HG03521 (cell line): Measurements from ENCODE around the gene CCDC127.

ENCODE experiments used
- ATAC-seq: cut with Tn5 transposase; IDR thresholded peaks from one replicate; pipeline ENCODE4 v1.9.1; 2021; ENCODE audit warnings: mild to moderate bottlenecking, moderate library complexity; ENCODE audit not compliant: unreplicated experiment

The CCDC127 gene

DNA sequence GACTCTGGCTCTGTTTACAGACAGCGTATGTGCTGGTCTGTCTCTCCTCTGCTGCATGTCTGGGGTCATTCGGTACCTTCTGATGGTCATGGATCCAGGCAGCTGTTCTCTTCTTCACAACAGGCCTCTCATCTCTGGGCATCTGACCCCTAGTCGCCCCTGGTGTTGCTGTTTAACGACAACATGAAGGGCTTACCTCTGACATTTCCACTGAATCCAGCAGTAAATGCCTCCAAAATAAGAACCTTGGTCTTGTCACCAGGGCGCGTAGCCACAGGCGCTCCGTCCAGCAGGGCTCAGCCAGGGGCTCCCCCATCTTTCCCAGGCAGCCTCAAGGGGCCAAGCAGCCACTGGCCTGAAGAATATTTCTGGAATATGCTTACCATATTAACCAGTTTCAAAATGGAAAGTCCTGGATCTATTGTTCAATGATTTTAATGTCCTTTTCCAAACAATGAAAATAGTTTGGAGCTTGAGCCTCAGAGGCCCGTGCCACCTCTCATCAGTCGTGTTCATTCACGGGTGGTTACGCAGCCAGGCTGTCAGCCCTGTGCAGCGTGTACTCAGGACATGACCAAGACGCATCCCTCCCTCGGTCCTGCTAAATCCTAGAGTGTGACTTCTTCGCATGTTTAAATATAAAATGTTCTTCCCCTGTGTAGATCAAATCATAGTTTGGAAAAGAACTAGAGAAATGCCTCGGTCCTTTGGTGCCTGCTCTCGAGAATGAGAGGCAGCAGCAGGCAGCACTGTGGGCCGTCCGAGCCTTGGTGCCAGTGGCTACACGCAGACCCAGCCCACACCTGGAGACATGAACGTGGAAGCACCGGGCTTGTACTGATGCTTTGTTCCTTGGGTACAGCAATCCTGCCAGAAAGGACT is 56.8 kb downstream of the CCDC127 start:
- no peak for ATAC-seq

DNA sequence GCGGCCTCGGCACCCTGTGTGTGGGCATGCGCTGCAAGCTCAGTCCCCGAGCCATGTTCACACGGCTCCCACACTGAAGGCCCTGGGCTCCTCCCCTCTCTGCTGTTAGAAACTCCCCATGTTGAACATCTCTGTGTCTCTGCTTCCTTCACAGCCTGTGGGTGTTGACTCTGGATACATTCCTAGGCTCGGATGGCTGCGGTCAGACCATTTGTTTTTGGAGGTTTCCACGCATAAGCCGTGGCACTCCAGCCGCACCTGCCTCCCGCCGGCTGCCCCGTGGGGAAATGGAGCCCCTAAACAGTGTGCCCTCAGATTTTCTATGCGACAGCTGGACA is 57.8 kb downstream of the CCDC127 start:
- ATAC-seq = no peak

DNA sequence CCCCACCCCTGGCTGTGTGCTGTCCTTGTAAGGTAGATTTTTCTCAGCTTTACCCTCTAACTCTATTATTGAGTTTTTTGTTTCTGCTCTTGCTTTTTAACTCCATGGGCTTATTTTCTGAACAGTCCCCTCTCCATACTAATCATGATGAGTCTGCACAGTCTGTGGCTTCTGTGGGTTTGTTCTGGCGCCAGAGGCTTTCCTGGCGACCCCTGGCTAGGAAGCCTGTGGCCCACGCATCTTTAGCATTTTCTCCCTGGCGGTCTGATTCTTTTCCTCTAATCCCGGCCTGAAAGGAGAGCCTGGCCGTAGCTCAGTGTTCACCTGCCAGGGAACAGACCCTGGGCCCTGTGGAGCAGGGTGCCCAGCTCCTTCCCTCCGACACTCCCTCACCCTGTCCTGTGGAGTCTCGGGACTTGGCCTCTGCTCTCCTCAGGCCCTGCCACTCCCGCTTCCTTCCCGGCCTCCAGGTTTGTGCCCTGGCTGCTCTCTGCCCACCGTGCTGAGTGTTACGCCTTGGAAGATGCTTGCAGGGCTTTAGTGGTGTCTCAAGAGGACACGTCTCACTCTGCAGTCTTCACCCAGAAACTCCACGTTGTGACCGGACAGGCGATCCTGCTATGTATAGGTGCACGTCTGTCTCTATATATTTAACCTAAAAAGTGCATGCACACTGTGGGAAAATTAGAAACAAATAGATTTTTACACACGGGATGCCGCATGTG is 58.3 kb downstream of the CCDC127 start:
- ATAC-seq = no peak

DNA sequence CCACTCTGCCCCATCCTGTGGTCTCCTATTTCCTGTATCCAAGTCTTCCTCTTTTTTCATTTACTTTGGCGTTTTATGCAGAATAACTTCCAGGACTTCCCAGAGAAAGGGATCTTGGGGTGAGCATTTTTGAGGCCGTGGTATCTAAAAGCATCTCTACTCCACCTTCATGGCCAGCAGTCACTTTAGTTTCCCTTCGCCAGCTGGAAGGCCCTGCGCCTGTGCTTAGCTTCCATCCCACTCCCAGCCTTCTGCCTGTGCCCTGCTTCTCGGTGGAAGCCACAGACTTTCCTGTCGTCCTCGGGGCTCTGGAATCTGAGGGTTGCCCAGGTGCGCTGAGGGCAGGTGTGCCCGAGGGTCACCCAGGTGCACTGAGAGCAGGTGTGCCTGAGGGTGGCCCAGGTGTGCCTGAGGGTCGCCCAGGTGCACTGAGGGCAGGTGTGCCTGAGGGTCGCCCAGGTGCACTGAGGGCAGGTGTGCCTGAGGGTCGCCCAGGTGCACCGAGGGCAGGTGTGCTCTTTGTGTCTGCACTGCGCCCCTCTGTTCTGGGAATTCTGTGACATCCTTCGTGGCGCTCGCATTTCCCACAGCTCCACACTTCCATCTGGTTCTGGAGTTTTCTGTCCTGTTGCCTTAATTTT is 59.0 kb downstream of the CCDC127 start:
- no peak for ATAC-seq

DNA sequence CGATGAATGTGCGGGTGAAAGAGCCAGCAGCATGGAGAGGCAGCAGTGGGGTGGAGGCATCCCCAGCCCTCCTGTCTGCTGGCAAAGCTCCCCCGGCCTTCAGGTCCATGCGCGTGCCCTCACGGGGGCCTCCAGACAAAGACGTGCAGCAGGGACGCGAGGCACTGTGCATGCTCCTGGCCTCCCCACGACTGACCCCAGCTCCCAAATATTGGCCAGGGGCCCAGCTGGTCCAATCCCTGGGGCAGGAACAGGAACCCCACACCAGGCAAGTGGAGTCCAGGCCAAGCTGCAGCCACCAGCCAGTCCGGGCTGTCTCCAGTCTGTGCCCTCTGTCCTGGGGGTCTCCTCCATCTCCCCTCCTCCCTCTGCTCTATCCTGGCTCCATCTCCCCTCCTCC is 60.2 kb downstream of the CCDC127 start:
- no peak for ATAC-seq

DNA sequence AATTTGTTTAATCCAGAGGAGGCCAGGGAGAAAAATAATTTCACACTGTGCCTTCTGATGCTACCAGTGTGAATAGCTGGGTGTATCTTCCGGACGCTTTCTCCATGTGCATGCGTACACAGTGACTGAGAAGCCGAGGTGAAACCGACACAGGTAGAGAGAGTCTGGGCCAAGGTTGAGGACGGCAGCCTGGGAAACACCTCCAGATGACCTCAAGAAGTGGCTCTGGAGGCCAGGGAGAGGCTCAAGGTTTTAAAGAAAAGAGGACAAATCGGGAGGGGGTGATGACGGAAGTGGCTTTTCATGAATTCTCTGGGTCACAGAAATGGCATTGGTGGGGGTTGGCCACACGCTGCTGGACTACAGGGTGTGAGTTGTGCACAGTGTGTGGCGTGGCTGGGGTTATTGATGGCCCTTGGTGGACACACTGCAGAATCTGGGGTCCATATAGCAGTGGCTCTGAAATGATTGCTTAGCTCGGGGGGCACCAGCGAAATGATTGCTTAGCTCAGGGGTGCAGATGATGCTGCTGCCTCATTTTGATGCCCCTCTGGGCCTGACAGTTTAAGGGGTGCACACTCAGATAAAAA is 60.7 kb downstream of the CCDC127 start:
- ATAC-seq = no peak

DNA sequence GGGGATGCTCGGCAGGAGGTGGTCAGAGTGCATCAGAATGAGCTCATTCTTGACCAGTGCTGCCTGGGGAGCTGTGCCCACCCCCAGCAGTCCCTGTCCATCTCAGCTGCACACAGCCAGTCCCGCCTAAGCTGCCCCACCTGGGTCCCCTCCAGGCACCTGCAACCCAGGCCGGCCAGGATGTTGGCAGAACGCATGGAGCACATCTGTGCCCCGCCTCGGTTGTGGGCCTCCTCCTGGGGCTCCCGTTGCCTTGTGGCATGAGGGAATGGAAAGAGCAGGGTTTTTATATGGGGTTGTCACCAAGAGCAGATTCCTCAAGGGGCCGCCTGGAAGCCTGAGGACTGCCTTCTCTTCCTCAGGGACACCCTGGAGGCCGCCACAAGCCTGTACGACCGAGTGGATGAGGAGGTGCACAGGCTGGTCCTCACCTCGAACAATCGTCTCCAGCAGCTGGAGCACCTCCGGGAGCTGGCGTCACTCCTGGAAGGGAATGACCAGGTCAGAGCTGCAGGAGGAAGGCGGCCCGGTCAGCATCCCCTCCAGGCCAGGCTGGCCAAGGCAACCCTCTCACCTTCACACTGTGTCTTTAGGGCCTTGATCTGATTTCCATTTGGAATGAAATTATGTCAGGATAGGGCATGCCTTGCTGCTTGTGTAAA is 61.4 kb downstream of the CCDC127 start:
- ATAC-seq = no peak

DNA sequence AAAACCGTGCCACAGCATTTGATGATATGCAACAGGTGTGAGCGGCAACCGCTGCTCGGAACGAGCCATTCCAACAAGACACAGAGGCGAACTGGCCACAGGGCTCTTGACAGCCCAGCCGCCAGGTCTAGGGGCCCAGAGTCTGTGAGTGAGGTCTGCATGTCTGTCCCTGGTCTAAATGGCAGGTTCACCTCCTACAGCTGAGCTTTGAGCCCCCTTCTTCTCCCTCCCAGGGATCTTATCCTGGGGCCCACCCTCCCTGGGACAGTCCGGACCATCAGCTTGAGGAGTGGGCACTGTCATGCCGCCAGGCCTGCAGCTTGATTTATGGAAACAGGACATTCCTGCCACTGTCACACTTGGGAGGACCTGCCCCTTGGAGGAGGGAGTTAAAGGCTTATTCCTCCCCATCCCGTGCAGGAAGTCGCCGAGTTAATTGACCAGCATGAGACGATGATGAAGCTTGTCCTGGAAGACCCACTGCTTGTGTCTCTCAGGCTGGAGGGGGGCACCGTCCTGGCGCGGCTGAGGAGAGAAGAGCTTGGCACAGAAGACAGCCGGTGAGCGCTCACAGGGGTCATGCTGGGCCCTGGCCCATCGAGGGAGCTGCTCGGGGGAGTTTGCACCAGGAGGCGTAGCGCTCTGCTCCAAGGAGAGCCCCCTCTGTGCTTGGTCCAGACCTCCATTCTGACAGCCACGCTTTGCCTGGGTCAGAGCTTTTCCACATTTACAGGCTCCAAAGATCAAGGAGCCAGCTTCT is 62.1 kb downstream of the CCDC127 start:
- ATAC-seq = no peak

DNA sequence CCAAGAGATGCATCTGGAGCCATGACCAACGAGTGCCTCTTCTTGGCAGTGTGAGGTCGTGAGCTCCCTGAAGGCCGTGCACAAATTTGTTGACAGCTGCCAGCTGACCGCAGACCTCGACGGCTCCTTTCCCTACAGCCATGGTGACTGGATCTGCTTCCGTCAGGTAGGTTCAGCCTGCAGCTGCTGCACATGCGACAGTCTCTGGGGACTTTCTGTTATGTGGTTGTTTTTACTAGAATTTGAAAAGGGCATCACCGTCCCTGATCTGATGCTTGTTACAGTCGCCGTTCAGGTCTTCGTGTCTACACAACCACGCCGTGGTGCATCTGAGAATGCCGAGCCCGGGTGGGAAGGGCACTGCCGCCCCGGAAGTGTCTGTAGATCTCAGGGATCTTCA is 63.1 kb downstream of the CCDC127 start:
- ATAC-seq = no peak

DNA sequence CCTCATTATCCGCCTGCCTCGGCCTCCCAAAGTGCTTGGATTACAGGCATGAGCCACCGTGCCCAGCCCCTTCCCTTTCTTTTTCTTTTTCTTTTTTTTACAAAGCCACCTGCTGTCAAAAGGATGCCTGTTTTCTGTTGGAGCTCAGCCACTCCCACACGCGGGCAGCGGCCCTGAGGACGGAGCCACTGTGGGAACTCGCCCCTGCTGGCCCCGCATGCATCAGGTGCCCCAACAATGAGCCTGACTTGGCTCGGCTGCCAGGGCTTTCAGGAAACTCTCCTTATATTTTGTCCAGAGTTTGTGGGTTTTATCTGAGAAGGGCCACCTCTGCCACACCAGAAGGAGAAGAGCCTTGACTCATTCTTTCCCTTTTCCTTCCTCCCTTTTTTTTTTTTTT is 63.7 kb downstream of the CCDC127 start:
- ATAC-seq = no peak

DNA sequence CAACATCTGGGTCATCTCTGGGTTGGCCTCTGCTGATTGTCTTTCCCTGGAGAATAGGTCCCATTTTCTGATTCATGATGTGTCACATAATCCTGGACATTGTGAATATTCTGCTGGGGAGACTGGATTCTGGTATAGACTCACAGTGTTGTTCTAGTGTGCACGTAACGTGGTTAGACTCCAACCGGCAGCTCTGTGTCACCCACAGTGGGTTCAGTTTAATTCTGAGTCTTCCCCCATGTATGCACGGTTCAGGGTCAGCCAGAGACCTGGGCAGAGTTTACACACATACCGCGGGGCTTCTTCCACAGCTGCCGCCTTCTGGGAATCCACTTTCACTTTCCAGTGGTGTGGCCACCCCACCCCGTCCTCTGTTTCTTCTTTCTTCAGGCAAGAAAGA is 64.7 kb downstream of the CCDC127 start:
- no peak for ATAC-seq

DNA sequence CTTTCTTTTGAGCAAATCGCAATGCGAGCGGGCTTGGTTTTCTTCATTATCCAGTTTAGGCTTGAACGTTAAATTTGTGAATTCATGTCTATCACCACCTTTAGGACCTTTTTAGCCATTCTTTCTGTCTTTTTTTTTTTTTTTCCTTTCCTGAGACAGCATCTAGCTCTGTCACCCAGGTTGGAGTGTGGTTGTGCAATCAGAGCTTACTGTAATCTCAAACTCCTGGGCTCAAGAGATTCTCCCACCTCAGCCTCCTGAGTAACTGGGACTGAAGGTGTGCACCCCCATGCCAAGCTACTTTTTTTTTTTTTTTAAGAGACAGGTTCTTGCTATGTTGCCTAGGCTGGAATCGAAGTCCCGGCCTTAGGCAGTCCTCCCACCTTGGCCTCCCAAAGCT is 65.9 kb downstream of the CCDC127 start:
- ATAC-seq = no peak

DNA sequence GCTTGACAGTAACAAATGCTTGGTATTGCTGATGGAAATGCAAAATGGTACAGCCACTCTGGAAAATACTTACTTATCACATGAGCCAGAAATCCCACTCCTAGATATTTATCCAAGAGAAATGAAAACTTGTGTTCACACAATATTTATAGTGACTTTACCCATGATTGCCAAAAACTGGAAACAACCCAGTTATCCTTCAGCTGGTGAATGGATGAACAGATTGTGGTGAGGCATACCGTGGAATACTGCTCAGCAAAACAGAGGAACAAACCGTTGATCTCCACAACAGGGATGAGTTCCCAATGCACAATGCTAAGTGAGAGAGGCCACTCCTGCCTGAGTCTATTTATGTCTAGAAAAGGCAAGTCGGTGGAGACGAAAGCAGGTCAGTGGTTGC is 67.2 kb downstream of the CCDC127 start:
- ATAC-seq = no peak

DNA sequence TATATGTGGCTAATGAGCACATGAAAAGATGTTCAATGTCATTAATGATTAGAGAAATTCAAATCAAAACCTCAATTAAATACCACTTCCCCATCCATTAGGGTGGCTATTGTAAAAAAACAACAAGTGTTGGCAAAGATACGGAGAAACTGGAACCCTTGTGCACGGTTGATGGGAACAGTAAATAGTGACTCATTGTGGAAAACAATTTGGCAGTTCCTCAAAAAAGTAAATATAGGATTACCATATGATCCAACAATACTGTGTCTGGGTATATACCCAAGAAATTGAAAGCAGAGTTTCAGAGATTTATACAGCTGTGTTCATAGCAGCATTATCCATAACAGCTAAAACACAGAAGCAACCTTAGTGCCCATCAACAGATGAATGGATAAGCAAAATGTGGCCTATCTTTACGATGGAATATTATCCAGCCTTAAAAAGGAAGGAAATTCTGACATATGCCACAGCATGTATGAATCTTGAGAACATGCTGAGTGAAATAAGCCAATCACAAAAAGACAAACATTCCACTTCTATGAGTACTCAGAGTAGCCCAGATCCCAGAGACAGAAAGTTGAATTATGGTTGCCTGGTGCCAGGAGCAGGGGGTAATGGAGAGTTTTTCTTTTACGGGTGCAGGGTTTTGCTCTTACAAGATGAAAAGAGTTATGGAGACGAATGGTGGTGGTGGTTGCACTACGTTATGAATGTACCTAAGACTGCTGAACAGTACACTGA is 68.0 kb downstream of the CCDC127 start:
- no peak for ATAC-seq

DNA sequence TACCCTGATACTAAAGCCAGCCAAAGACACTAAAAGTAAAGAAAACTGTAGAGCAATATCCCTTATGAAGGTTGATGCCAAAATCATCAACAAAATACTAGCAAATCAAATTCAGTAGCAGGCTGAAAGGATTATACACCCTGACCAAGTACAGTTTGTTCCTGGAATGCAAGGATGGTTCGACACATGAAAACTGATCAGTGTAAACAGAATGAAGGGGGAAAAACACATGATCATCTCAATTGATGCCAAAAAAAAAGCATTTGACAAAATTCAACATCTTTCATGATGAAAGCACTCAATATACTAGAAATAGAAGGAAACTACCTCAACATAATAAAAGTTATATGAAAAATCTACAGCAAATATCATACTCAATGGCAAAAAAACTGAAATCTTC is 70.2 kb downstream of the CCDC127 start:
- ATAC-seq = no peak
